HepG2 (cell line): ENCODE results near the gene TLCD3B. TPM values are rescaled to one million over a fixed set of nuclear protein-coding genes. Genes with fewer than 3 reads are reported as not detected.

Experiments used
- CCDC6 ChIP-seq: sonication (generic); formaldehyde crosslinking; IDR thresholded peaks from 2 replicates; pipeline ENCODE4 v1.8.1; 2022; ENCODE audit warnings: mild to moderate bottlenecking, missing genetic modification reagents, moderate library complexity
- EZH2 ChIP-seq: conservative IDR thresholded peaks from 2 replicates; pipeline ENCODE4 v1.6.1; 2012; ENCODE audit warnings: mild to moderate bottlenecking, low read depth, low read length, moderate library complexity
- FOXC1 ChIP-seq: sonication (generic); formaldehyde crosslinking; IDR thresholded peaks from 2 replicates; pipeline ENCODE4 v1.8.0; 2022; ENCODE audit warnings: mild to moderate bottlenecking, missing genetic modification reagents, borderline replicate concordance
- JUN ChIP-seq: sonication (generic); formaldehyde crosslinking; IDR thresholded peaks from 2 replicates; pipeline ENCODE4 v1.4.0; 2020; ENCODE audit warnings: mild to moderate bottlenecking, missing genetic modification reagents
- MEIS1 ChIP-seq: sonication (generic); formaldehyde crosslinking; IDR thresholded peaks from 2 replicates; pipeline ENCODE4 v1.9.0; 2021; ENCODE audit warnings: mild to moderate bottlenecking, missing genetic modification reagents, moderate library complexity, borderline replicate concordance
- NFIB ChIP-seq: sonication (generic); formaldehyde crosslinking; IDR thresholded peaks from 2 replicates; pipeline ENCODE4 v1.9.0; 2021; ENCODE audit warnings: missing genetic modification reagents, mild to moderate bottlenecking, borderline replicate concordance
- PHF21A ChIP-seq: sonication (generic); formaldehyde crosslinking; IDR thresholded peaks from 2 replicates; pipeline ENCODE4 v1.5.0; 2020; ENCODE audit warnings: mild to moderate bottlenecking, missing genetic modification reagents
- RFX1 ChIP-seq: fragments of 450-650 bp; IDR thresholded peaks from 2 replicates; pipeline ENCODE4 v1.6.1; 2017
- SMAD3 ChIP-seq: sonication (generic); formaldehyde crosslinking; IDR thresholded peaks from 2 replicates; pipeline ENCODE4 v1.4.0; 2020; ENCODE audit warnings: missing genetic modification reagents
- SP5 ChIP-seq: IDR thresholded peaks from 2 replicates; pipeline ENCODE4 v1.6.1; 2016; ENCODE audit warnings: low read depth, borderline replicate concordance
- SRF ChIP-seq: IDR thresholded peaks from 2 replicates; pipeline ENCODE4 v1.6.1; 2011; ENCODE audit warnings: mild to moderate bottlenecking, low read depth, low read length, moderate library complexity
- TFDP1 ChIP-seq: IDR thresholded peaks from 2 replicates; pipeline ENCODE4 v1.6.1; 2016; ENCODE audit warnings: missing compliant biosample characterization, missing genetic modification reagents, borderline replicate concordance
- TMF1 ChIP-seq: sonication (generic); formaldehyde crosslinking; IDR thresholded peaks from 2 replicates; pipeline ENCODE4 v1.8.1; 2022; ENCODE audit warnings: low read depth, missing genetic modification reagents
- ZKSCAN8 ChIP-seq: IDR thresholded peaks from 2 replicates; pipeline ENCODE4 v1.6.1; 2016; ENCODE audit warnings: borderline replicate concordance, missing genetic modification reagents, missing compliant biosample characterization
- ZNF564 ChIP-seq: sonication (generic); formaldehyde crosslinking; IDR thresholded peaks from 2 replicates; pipeline ENCODE4 v1.8.1; 2023; ENCODE audit warnings: mild to moderate bottlenecking, missing genetic modification reagents
- ZNF614 ChIP-seq: IDR thresholded peaks from 2 replicates; pipeline ENCODE4 v1.6.1; 2018; ENCODE audit warnings: missing biosample characterization, missing genetic modification reagents, inconsistent platforms, borderline replicate concordance
- ZNF652 ChIP-seq: IDR thresholded peaks from 2 replicates; pipeline ENCODE4 v1.6.1; 2016; ENCODE audit warnings: low read depth, borderline replicate concordance
- ZNF781 ChIP-seq: sonication (generic); formaldehyde crosslinking; IDR thresholded peaks from 2 replicates; pipeline ENCODE4 v1.5.1; 2020; ENCODE audit warnings: borderline replicate concordance, mild to moderate bottlenecking, missing genetic modification reagents; ENCODE audit errors: not compliant biosample characterization
- ZNF883 ChIP-seq: sonication (generic); formaldehyde crosslinking; IDR thresholded peaks from 2 replicates; pipeline ENCODE4 v1.5.1; 2020; ENCODE audit warnings: mild to moderate bottlenecking, missing genetic modification reagents; ENCODE audit errors: not compliant biosample characterization
- polyA plus RNA-seq, 8 experiments: library from polyadenylated mRNA; depleted of rRNA in 3 of 8; stranded (reverse) in 7 of 8; unstranded in 1 of 8; fragments of >200 nt; fragmentation: Illumina TruSeq in 4 of 8; extraction: Trizol in 4 of 8; gene quantifications; 2 replicates each; pipeline versions ENCODE4 v1.2.1 to v1.2.3, GENCODE V29; 2011 to 2016; ENCODE audit warnings: low read depth in 4 of 8, missing spikeins in 1 of 8, mixed read lengths in 1 of 8; ENCODE audit not compliant: insufficient read depth in 1 of 8
- total RNA-seq, 5 experiments: library from RNA; depleted of rRNA; stranded (reverse); fragments of >200 nt; fragmentation: Illumina TruSeq; extraction: Trizol; gene quantifications; 2 replicates each; pipeline ENCODE4 v1.2.3, GENCODE V29; 2016; ENCODE audit warnings: low read depth in 1 of 5
- TF ChIP-seq, protein P1 (sequence below): sonication (generic); formaldehyde crosslinking; IDR thresholded peaks from 2 replicates; pipeline ENCODE4 v1.8.0; 2022; ENCODE audit warnings: missing genetic modification reagents, mild to moderate bottlenecking, inconsistent platforms, borderline replicate concordance
- TF ChIP-seq, protein P2 (sequence below): sonication (generic); formaldehyde crosslinking; IDR thresholded peaks from 2 replicates; pipeline ENCODE4 v1.4.0; 2020; ENCODE audit warnings: missing genetic modification reagents
- TF ChIP-seq, protein P3 (sequence below), 2 experiments: fragments of 450-650 bp in 1 of 2; sonication (generic) in 1 of 2; formaldehyde crosslinking; IDR thresholded peaks; 2 replicates each; pipeline versions ENCODE4 v1.5.0 to v1.8.0; 2020 to 2022; ENCODE audit warnings: mild to moderate bottlenecking in 1 of 2, missing genetic modification reagents in 1 of 2

TLCD3B gene
- total and polyA plus RNA-seq, 2 of the 13 experiments (the other 11 are each of a cell fraction or from before 2014, with no cell fraction given), result not detected

- TF ChIP-seq, protein P1, sequence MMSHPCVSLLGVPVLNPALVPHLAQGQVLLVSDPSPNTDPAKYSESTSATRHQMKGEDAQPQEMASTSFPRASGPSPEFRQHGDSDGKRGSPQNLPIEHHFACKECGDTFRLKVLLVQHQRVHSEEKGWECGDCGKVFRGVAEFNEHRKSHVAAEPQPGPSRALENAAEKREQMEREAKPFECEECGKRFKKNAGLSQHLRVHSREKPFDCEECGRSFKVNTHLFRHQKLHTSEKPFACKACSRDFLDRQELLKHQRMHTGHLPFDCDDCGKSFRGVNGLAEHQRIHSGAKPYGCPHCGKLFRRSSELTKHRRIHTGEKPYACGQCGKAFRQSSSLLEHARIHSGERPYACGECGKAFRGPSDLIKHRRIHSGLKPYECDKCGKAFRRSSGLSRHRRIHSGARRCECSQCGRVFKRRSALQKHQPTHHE (CRISPR knock-in tag), result peak; percentile 95
- TF ChIP-seq TFDP1 (CRISPR knock-in tag) (peak; percentile 92), ZNF652 (CRISPR knock-in tag) (no peak), ZNF781 (CRISPR knock-in tag) (peak; percentile 90), PHF21A (CRISPR knock-in tag) (peak; percentile 99), RFX1 (no peak), ZNF614 (peak; percentile 86; the same call in 1 of the 2 replicates), MEIS1 (CRISPR knock-in tag) (peak; percentile 91), FOXC1 (peak; percentile 99), ZKSCAN8 (CRISPR knock-in tag) (peak; percentile 91; the same call in 1 of the 2 replicates), TMF1 (peak; percentile 88; the same call in 1 of the 2 replicates), JUN (CRISPR knock-in tag) (peak; percentile 77; the same call in 1 of the 2 replicates), CCDC6 (CRISPR knock-in tag) (no peak; the same call in 1 of the 2 replicates), EZH2 (no peak), SRF (peak; percentile 95), SMAD3 (CRISPR knock-in tag) (peak; percentile 71; the same call in 1 of the 2 replicates), ZNF564 (CRISPR knock-in tag) (peak; percentile 96), ZNF883 (CRISPR knock-in tag) (peak; percentile 77), SP5 (CRISPR knock-in tag) (peak; percentile 92), NFIB (CRISPR knock-in tag) (no peak)
- TF ChIP-seq, protein P2, sequence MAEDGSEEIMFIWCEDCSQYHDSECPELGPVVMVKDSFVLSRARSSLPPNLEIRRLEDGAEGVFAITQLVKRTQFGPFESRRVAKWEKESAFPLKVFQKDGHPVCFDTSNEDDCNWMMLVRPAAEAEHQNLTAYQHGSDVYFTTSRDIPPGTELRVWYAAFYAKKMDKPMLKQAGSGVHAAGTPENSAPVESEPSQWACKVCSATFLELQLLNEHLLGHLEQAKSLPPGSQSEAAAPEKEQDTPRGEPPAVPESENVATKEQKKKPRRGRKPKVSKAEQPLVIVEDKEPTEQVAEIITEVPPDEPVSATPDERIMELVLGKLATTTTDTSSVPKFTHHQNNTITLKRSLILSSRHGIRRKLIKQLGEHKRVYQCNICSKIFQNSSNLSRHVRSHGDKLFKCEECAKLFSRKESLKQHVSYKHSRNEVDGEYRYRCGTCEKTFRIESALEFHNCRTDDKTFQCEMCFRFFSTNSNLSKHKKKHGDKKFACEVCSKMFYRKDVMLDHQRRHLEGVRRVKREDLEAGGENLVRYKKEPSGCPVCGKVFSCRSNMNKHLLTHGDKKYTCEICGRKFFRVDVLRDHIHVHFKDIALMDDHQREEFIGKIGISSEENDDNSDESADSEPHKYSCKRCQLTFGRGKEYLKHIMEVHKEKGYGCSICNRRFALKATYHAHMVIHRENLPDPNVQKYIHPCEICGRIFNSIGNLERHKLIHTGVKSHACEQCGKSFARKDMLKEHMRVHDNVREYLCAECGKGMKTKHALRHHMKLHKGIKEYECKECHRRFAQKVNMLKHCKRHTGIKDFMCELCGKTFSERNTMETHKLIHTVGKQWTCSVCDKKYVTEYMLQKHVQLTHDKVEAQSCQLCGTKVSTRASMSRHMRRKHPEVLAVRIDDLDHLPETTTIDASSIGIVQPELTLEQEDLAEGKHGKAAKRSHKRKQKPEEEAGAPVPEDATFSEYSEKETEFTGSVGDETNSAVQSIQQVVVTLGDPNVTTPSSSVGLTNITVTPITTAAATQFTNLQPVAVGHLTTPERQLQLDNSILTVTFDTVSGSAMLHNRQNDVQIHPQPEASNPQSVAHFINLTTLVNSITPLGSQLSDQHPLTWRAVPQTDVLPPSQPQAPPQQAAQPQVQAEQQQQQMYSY (CRISPR knock-in tag), result no peak; the same call in 1 of the 2 replicates
- TF ChIP-seq, protein P3, sequence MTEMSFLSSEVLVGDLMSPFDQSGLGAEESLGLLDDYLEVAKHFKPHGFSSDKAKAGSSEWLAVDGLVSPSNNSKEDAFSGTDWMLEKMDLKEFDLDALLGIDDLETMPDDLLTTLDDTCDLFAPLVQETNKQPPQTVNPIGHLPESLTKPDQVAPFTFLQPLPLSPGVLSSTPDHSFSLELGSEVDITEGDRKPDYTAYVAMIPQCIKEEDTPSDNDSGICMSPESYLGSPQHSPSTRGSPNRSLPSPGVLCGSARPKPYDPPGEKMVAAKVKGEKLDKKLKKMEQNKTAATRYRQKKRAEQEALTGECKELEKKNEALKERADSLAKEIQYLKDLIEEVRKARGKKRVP (CRISPR knock-in tag; IDR thresholded peaks at IDR 0.05), result peak in 1 of 2 experiments; percentile 73; a peak in 2 of 4 replicates
Measured at GRCh38 chr16:30065102-30065942, 34.3 kb upstream of the TLCD3B start, which contains the start of gene ALDOA (continued).
